ENCODE measurements around the gene SEC11A. TPM values are rescaled to one million over a fixed set of nuclear protein-coding genes. Genes with fewer than 3 reads are reported as not detected.

SEC11A gene
- total and polyA plus RNA-seq, 2 donors (not counting 1 experiment from before 2014, with no cell fraction given), result 23.1 to 78.0 TPM

GRCh38 chr15:84702961-84703482 lies 12.9 kb downstream of the SEC11A start:
- CTCF ChIA-PET, result interaction anchor here (1.0 to 1.2 kb wide), 2 partner anchors 9 to 47 kb away, joined by 3 read pairs; no protein-coding TSS in a partner anchor

More at GRCh38 chr15:84702961-84703482, 12.9 kb downstream of the SEC11A start:
- Mint-ChIP-seq H3K27me3 (no peaks in the 10 kb centered on the region), H3K27ac (no peak overlapping the region), H3K4me3 (no peak overlapping the region), H3K4me1 (peaks cover 61% of the 10 kb centered on the region), H3K9me3 (ENCODE audit: insufficient read depth) (no peaks in the 10 kb centered on the region)
- DNase-seq, result no peak
- Histone ChIP-seq H3K27me3 (replicated peaks in 1 of 4; ENCODE audit: control extremely low read depth in 1 of 4, control insufficient read depth in 3 of 4, insufficient read depth in 4 of 4, low read length in 3 of 4) (no peaks in the 10 kb centered on the region), H4K20me1 (ENCODE audit: control insufficient read depth, insufficient read depth, low read length, poor library complexity, severe bottlenecking) (peaks cover 79% of the 10 kb centered on the region), H3K4me3 (ENCODE audit: control extremely low read depth in 1 of 5, extremely low read depth in 1 of 5, insufficient read depth in 1 of 5, low read depth in 2 of 5, low read length in 4 of 5) (no peak overlapping the region), H3K9ac (ENCODE audit: low read length) (no peak overlapping the region), H3K79me2 (ENCODE audit: control insufficient read depth, insufficient read depth, low read length) (peaks cover 99% of the 10 kb centered on the region), H2AFZ (ENCODE audit: insufficient read depth, low read depth, low read length, poor library complexity, severe bottlenecking) (no peak overlapping the region), H3K27ac (ENCODE audit: low read length in 2 of 2) (peak overlapping the region in 1 of 2 donors; percentile 23), H3K9me3 (ENCODE audit: control extremely low read depth in 1 of 3, control insufficient read depth in 2 of 3, insufficient read depth in 1 of 3, low read length in 2 of 3) (no peaks in the 10 kb centered on the region), H3K36me3 (replicated peaks in 1 of 2; ENCODE audit: control extremely low read depth in 1 of 2, control insufficient read depth in 1 of 2, extremely low read depth in 1 of 2, insufficient read depth in 2 of 2, low read length in 1 of 2) (peaks cover 7 to 15% of the 10 kb centered on the region in 2 experiments), H3K4me1 (ENCODE audit: control insufficient read depth in 2 of 2, insufficient read depth in 2 of 2, low read length in 2 of 2) (peaks cover 9 to 10% of the 10 kb centered on the region in 2 donors), H3K4me2 (replicated peaks; ENCODE audit: low read depth, low read length, poor library complexity, severe bottlenecking) (no peak overlapping the region)
- intact Hi-C loops (cut with micrococcal nuclease), result no loop called here
- POLR2A ChIA-PET, result interaction anchor here (0.7 to 1.3 kb wide), 2 partner anchors 13 to 17 kb away, joined by 3 to 4 read pairs; partner anchors contain the start of gene SEC11A
- TF ChIP-seq CTCF (IDR thresholded peaks at IDR 0.05), result no peak
- TF ChIP-seq EZH2 (IDR thresholded peaks at IDR 0.05; ENCODE audit: borderline replicate concordance, insufficient read depth, low read depth, low read length, poor library complexity, severe bottlenecking), result no peak
- 82% methylated on average over 3 of the region's 4 CpGs for WGBS (ENCODE audit: insufficient coverage)
- ATAC-seq (ENCODE audit: low read depth), result no peak
